Left colon (tissue), 2 donors: ENCODE data around the gene ZBED4. TPM values are rescaled to one million over a fixed set of nuclear protein-coding genes. Genes with fewer than 3 reads are reported as not detected.
A peak's percentile ranks its signal among the peaks of the same experiment; 100 is the strongest.

ENCODE experiments used
- ATAC-seq: fragments of 200-7000 bp; cut with Tn5 transposase; one replicate; pipeline ENCODE4 v1.9.1; 2020; ENCODE audit warnings: mild to moderate bottlenecking, moderate library complexity
- DNase-seq, 2 donors: peaks; one replicate each; pipeline ENCODE4 v3.0.0-alpha.2; 2020
- intact Hi-C, 2 donors: fragments of 100-400 bp; cut with DNase I in 1 of 2; cut with micrococcal nuclease in 1 of 2; formaldehyde crosslinking; loops; one replicate each; pipeline versions ENCODE4 v1.11.2 to v1.14.0; 2022; cut with DNase I, micrococcal nuclease
- total RNA-seq, 2 donors: library from RNA; stranded (reverse); fragmentation: NEBNext Ultra II Directional; extraction: Animal tissue kit (Norgen Biotek cat#: 25700); gene quantifications; one replicate each; pipeline ENCODE4 v1.2.1, GENCODE V29; 2021
- donor health status: DM: no; HTN: no; CAD: no.
- donor health status: DM: yes; HTN: yes; CAD: no.

ZBED4 gene
- total RNA-seq, 2 donors from 2014 or later, result 16.9 to 19.5 TPM

- intact Hi-C loops, result no loop called here
- no peak for ATAC-seq
- peak; percentile 24 to 48 for DNase-seq
These were observed 83.5 kb downstream of the ZBED4 start for GRCh38 chr22:49936973-49937757.

- no peak for ATAC-seq
- intact Hi-C loops, result no loop called here
- peak; percentile 26 to 34 for DNase-seq
These were observed 84.3 kb downstream of the ZBED4 start for GRCh38 chr22:49937758-49938564.

- no peak for DNase-seq
- intact Hi-C loops, result no loop called here
- ATAC-seq, result no peak
These were observed 85.0 kb downstream of the ZBED4 start for GRCh38 chr22:49938565-49939136.

Other genes starting within 250 kb of the ZBED4 start
- 10 to 100 TPM; 32.9 to 34.9 TPM for gene BRD1, start 26.0 kb upstream of the ZBED4 start, total RNA-seq
- 10 to 100 TPM; 22.8 to 27.9 TPM for gene ALG12, start 64.6 kb downstream of the ZBED4 start, total RNA-seq
- gene CRELD2, start 64.8 kb downstream of the ZBED4 start, total RNA-seq, result 10 to 100 TPM; 36.7 to 53.8 TPM
- gene PIM3, start 106.9 kb downstream of the ZBED4 start, total RNA-seq, result 100 to 1,000 TPM in 1 of 2 donors, 10 to 100 TPM in 1; 45.6 to 201 TPM
- gene IL17REL, start 158.9 kb downstream of the ZBED4 start, total RNA-seq, result under 1 TPM; 0.17 to 0.31 TPM
- gene TTLL8, start 204.5 kb downstream of the ZBED4 start, total RNA-seq, result not detected
- gene MLC1, start 231.6 kb downstream of the ZBED4 start, total RNA-seq, result under 1 TPM in 1 of 2 donors, not detected in 1; 0.14 TPM
- gene MOV10L1, start 236.2 kb downstream of the ZBED4 start, total RNA-seq, result under 1 TPM in 1 of 2 donors, not detected in 1; 0.70 TPM